DMS 273 (cell line): ENCODE results near the gene ADTRP.

Experiments used
- DNase-seq: peaks from one replicate; lab custom pipeline; 2025; ENCODE audit not compliant: unreplicated experiment; lab: John Stamatoyannopoulos, UW

ADTRP gene

DNA sequence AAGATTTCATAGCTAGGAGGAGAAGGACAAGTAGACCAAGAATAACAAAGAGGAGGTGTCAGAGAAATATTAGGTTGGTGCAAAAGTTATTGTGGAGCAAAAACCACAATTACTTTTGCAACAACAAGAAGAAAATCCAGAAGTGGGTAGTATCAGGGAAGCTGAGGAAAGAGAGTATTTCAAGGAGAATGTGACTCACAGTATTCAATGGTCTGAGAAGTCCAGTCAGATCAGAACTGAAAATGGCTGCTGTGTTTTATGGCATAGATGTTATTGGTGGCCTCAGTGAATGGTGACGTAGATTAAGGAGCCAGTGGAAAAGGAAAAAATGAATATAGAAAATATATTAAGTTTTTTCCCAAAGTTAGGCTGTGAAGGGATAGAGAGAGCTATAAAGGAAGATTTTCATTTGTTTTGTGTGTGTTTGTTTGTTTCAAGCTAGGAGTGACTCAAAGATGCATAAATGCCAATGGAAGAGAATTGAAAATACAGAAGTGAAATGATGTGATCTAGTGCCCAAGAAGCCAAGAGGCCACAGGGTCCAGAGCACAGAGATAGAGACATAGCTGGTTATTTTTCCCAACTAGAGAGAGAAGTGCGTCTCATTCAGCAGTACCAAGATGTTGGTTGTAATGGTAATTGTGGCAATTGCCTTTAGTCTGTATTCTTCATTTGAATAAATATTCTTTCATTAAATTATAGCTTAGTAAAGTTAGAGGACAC is 112.8 kb downstream of the ADTRP start:
- DNase-seq, result no peak
